ENCODE data around the gene LIMS2.

- no peak for TF ChIP-seq MAX (IDR thresholded peaks at IDR 0.05)
- no peak for TF ChIP-seq CTCF (IDR thresholded peaks at IDR 0.05)
- TF ChIP-seq POLR2A (IDR thresholded peaks at IDR 0.05; ENCODE audit: low read length) = no peak
- no peak for TF ChIP-seq EP300 (IDR thresholded peaks at IDR 0.05)
- no peak for TF ChIP-seq MAFK (IDR thresholded peaks at IDR 0.05; ENCODE audit: partially characterized antibody)
- TF ChIP-seq, protein P1, sequence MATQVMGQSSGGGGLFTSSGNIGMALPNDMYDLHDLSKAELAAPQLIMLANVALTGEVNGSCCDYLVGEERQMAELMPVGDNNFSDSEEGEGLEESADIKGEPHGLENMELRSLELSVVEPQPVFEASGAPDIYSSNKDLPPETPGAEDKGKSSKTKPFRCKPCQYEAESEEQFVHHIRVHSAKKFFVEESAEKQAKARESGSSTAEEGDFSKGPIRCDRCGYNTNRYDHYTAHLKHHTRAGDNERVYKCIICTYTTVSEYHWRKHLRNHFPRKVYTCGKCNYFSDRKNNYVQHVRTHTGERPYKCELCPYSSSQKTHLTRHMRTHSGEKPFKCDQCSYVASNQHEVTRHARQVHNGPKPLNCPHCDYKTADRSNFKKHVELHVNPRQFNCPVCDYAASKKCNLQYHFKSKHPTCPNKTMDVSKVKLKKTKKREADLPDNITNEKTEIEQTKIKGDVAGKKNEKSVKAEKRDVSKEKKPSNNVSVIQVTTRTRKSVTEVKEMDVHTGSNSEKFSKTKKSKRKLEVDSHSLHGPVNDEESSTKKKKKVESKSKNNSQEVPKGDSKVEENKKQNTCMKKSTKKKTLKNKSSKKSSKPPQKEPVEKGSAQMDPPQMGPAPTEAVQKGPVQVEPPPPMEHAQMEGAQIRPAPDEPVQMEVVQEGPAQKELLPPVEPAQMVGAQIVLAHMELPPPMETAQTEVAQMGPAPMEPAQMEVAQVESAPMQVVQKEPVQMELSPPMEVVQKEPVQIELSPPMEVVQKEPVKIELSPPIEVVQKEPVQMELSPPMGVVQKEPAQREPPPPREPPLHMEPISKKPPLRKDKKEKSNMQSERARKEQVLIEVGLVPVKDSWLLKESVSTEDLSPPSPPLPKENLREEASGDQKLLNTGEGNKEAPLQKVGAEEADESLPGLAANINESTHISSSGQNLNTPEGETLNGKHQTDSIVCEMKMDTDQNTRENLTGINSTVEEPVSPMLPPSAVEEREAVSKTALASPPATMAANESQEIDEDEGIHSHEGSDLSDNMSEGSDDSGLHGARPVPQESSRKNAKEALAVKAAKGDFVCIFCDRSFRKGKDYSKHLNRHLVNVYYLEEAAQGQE (IDR thresholded peaks at IDR 0.05) = no peak
- TF ChIP-seq CBX8 (IDR thresholded peaks at IDR 0.05) = no peak
- no peak for TF ChIP-seq BHLHE40 (IDR thresholded peaks at IDR 0.05; ENCODE audit: low read depth, low read length)
- no peak for TF ChIP-seq RAD21 (conservative IDR thresholded peaks at IDR 0.05 in 1 of 2, IDR thresholded peaks at IDR 0.05 in 1 of 2)
- no peak for TF ChIP-seq CEBPB (IDR thresholded peaks at IDR 0.05)
- no peak for TF ChIP-seq HOXA7 (CRISPR knock-in tag; IDR thresholded peaks at IDR 0.05)
- TF ChIP-seq SREBF2 (IDR thresholded peaks at IDR 0.05) = no peak
These were observed 86.0 kb downstream of the LIMS2 start for GRCh38 chr2:127589358-127589757.
